CD4-positive, alpha-beta memory T cell (primary cell): ENCODE measurements around the gene IGF2. TPM values are rescaled to one million over a fixed set of nuclear protein-coding genes. Genes with fewer than 3 reads are reported as not detected.

Experiments used
- CTCF ChIA-PET: fragments of 350-600 bp; sonication (Branson Sonifier 250); formaldehyde crosslinking; loops from one replicate; lab custom pipeline; 2021; ENCODE audit warnings: inconsistent platforms; ENCODE audit not compliant: partially characterized antibody; lab: Charles Lee
- POLR2A ChIA-PET: fragments of 350-600 bp; sonication (Branson Sonifier 250); formaldehyde crosslinking; loops from one replicate; lab custom pipeline; 2021; ENCODE audit not compliant: partially characterized antibody; lab: Charles Lee
- DNase-seq, 5 donors: peaks; one replicate each; pipeline versions ENCODE4 v3.0.0 to v3.0.0-alpha.2; 2020 to 2022; ENCODE audit warnings: mixed read lengths in 1 of 5
- H3K27ac ChIP-seq: one replicate; pipeline ENCODE4 v1.7.0; 2013; ENCODE audit warnings: low read depth, low read length
- H3K27me3 ChIP-seq: 2 replicates; pipeline ENCODE4 v1.7.0; 2013; ENCODE audit warnings: mild to moderate bottlenecking, low read length, moderate library complexity; ENCODE audit not compliant: insufficient read depth
- H3K36me3 ChIP-seq: 2 replicates; pipeline ENCODE4 v1.7.0; 2013; ENCODE audit warnings: mild to moderate bottlenecking, low read length, moderate library complexity; ENCODE audit not compliant: insufficient read depth
- H3K4me1 ChIP-seq: 2 replicates; pipeline ENCODE4 v1.7.0; 2013; ENCODE audit warnings: mild to moderate bottlenecking, low read length, moderate library complexity; ENCODE audit not compliant: insufficient read depth
- H3K4me3 ChIP-seq, 2 donors: one replicate each; pipeline ENCODE4 v1.7.0; 2013; ENCODE audit warnings: low read length in 2 of 2, mild to moderate bottlenecking in 1 of 2
- H3K9me3 ChIP-seq, 2 donors: one replicate each; pipeline ENCODE4 v1.7.0; 2013; ENCODE audit warnings: low read length in 2 of 2, control low read depth in 1 of 2; ENCODE audit not compliant: control insufficient read depth in 1 of 2
- H3K27ac Mint-ChIP-seq, 7 donors: one replicate each; pipeline ENCODE4 v1.8.0; 2020 to 2021; ENCODE audit warnings: mixed read lengths in 7 of 7, mild to moderate bottlenecking in 6 of 7, inconsistent platforms in 3 of 7, moderate library complexity in 3 of 7
- H3K27me3 Mint-ChIP-seq, 2 donors: one replicate each; pipeline ENCODE4 v1.8.0; 2020 to 2021; ENCODE audit warnings: mixed read lengths in 2 of 2
- H3K36me3 Mint-ChIP-seq, 2 donors: one replicate each; pipeline ENCODE4 v1.8.0; 2020 to 2021; ENCODE audit warnings: mixed read lengths in 2 of 2, inconsistent platforms in 1 of 2, mild to moderate bottlenecking in 1 of 2
- H3K4me1 Mint-ChIP-seq, 4 donors: one replicate each; pipeline ENCODE4 v1.8.0; 2020 to 2021; ENCODE audit warnings: mixed read lengths in 4 of 4, mild to moderate bottlenecking in 1 of 4
- H3K4me3 Mint-ChIP-seq, 8 donors: one replicate each; pipeline ENCODE4 v1.8.0; 2020 to 2021; ENCODE audit warnings: mixed read lengths in 8 of 8, mild to moderate bottlenecking in 7 of 8, moderate library complexity in 6 of 8, inconsistent platforms in 3 of 8
- H3K9me3 Mint-ChIP-seq, 8 donors: one replicate each; pipeline ENCODE4 v1.8.0; 2020 to 2021; ENCODE audit warnings: mixed read lengths in 8 of 8, mild to moderate bottlenecking in 5 of 8, inconsistent platforms in 3 of 8, moderate library complexity in 1 of 8
- intact Hi-C: fragments of 100-400 bp; cut with micrococcal nuclease; formaldehyde crosslinking; loops from one replicate; pipeline ENCODE4 v1.15.1; 2023
- polyA plus RNA-seq, 2 donors: library from polyadenylated mRNA; unstranded; fragments of 300-500 nt; fragmentation: Illumina TruSeq; gene quantifications; one replicate each; pipeline ENCODE4 v1.2.3, GENCODE V29; 2021
- total RNA-seq, 2 experiments: library from RNA; stranded (reverse); gene quantifications; one replicate each; pipeline ENCODE4 v1.2.3, GENCODE V29; 2021

Gene IGF2
- total and polyA plus RNA-seq, 4 experiments from 2014 or later = not detected

DNA sequence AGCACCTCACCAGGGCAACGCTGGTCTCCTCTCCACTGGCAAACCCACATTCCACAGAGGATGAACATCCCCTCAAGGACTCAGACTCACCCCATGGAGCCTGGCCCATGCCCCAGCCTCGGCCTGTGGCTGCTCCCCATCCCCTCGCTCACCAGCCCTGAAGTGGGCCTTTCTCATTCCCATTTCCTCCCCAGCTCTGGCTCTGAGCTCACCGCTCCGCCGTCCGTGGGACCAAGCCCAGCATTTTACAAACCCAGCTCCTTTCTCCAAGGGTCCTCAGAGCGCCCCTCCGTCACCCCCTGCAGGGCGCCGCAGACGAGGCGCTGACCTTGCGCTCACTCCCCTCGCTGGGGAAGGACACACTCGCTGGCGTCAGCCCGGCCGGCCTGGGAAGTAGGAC lies 6.9 kb upstream of the IGF2 start:
- Histone ChIP-seq H3K27me3 (peaks cover 26% of the 10 kb centered on the region), H3K27ac (no peak overlapping the region), H3K36me3 (no peaks in the 10 kb centered on the region), H3K9me3 (no peaks in the 10 kb centered on the region), H3K4me1 (peaks cover 9% of the 10 kb centered on the region), H3K4me3 (no peak overlapping the region)
- H3K4me3 Mint-ChIP-seq = no peak overlapping the region
- DNase-seq = no peak
- no peak overlapping the region for H3K27ac Mint-ChIP-seq
- no peaks in the 10 kb centered on the region for H3K36me3 Mint-ChIP-seq
- peaks cover 39 to 64% of the 10 kb centered on the region in 2 donors for H3K27me3 Mint-ChIP-seq
- intact Hi-C loops = no loop called here
- CTCF ChIA-PET = interaction anchor here (1.4 kb wide), 1 partner anchor 493 kb away, joined by 6 read pairs; no protein-coding TSS in a partner anchor
- H3K9me3 Mint-ChIP-seq = peaks cover 0 to 6% (median 0%) of the 10 kb centered on the region in 8 donors
- peaks cover 1 to 10% (median 2%) of the 10 kb centered on the region in 4 donors for H3K4me1 Mint-ChIP-seq
- POLR2A ChIA-PET = no interaction called here

GRCh38 chr11:2144544-2145248 lies 5.5 kb upstream of the IGF2 start:
- peaks cover 0 to 10% (median 2%) of the 10 kb centered on the region in 4 donors for H3K4me1 Mint-ChIP-seq
- ChIA-PET CTCF (interaction anchor here (1.0 to 1.4 kb wide), 2 partner anchors 107 to 311 kb away, joined by 3 read pairs; no protein-coding TSS in a partner anchor), POLR2A (no interaction called here)
- intact Hi-C loops = no loop called here
- H3K27ac Mint-ChIP-seq = no peak overlapping the region
- Histone ChIP-seq H3K9me3 (no peaks in the 10 kb centered on the region), H3K27ac (no peak overlapping the region), H3K36me3 (no peaks in the 10 kb centered on the region), H3K4me3 (no peak overlapping the region), H3K27me3 (peaks cover 25% of the 10 kb centered on the region), H3K4me1 (peaks cover 14% of the 10 kb centered on the region)
- H3K36me3 Mint-ChIP-seq = no peaks in the 10 kb centered on the region
- DNase-seq = no peak
- peaks cover 41 to 54% of the 10 kb centered on the region in 2 donors for H3K27me3 Mint-ChIP-seq
- H3K4me3 Mint-ChIP-seq = peak overlapping the region in 1 of 8 donors; percentile 26
- peaks cover 0 to 6% (median 0%) of the 10 kb centered on the region in 8 donors for H3K9me3 Mint-ChIP-seq

DNA sequence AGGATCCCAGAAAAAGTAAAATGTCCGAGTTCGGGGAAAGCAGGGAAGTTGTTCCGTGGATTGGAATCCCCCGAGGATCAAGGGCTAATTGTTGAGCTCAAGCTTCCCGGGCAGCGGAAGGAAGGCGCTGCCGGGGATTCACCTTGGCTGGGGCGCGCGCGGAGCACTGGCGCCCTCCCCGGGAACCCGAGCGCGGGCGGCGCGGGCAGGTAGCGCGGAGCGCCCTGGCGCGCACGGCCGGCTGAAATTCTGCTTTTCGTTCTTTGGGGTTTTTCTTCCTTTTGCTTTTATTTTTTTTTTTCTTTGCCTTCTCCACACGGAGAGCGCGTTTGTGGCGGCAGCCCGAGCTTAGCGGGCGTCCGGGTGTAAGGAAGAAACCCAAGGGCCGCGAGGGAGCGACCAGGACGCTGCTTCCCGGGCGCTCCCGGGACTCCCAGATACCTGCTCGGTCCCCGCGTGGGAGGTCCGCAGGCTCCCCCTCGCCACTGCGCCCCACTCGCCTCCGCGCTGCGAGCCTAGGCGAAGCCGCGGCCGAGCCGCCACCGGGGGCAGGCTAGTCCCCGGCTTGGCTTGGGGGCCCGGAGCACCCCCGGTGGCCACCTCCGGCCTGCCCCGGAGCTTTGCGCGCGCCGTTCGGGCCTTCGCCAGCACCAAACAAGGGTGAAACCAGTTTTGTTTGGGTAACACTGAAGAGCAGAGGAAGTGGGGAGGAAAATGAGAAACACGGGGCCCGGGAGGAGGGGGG lies 4.8 kb upstream of the IGF2 start:
- DNase-seq = no peak
- Histone ChIP-seq H3K9me3 (no peaks in the 10 kb centered on the region), H3K4me1 (peaks cover 15% of the 10 kb centered on the region), H3K36me3 (no peaks in the 10 kb centered on the region), H3K27me3 (peaks cover 25% of the 10 kb centered on the region), H3K4me3 (no peak overlapping the region), H3K27ac (no peak overlapping the region)
- Mint-ChIP-seq H3K4me3 (peak overlapping the region in 4 of 8 donors; percentile 25 to 54 (median 40)), H3K9me3 (peaks cover 0 to 6% (median 0%) of the 10 kb centered on the region in 8 donors), H3K27ac (no peak overlapping the region), H3K27me3 (peaks cover 38 to 52% of the 10 kb centered on the region in 2 donors), H3K36me3 (no peaks in the 10 kb centered on the region), H3K4me1 (peaks cover 0 to 10% (median 2%) of the 10 kb centered on the region in 4 donors)
- ChIA-PET CTCF (interaction anchor here (0.6 to 1.4 kb wide), 2 partner anchors 104 to 106 kb away, joined by 3 to 4 read pairs; no protein-coding TSS in a partner anchor), POLR2A (no interaction called here)
- intact Hi-C loops = no loop called here

- Histone ChIP-seq H3K27ac (no peak overlapping the region), H3K4me1 (peaks cover 15% of the 10 kb centered on the region), H3K36me3 (no peaks in the 10 kb centered on the region), H3K4me3 (no peak overlapping the region), H3K9me3 (no peaks in the 10 kb centered on the region), H3K27me3 (peaks cover 25% of the 10 kb centered on the region)
- H3K4me1 Mint-ChIP-seq = peaks cover 0 to 11% (median 2%) of the 10 kb centered on the region in 4 donors
- peak overlapping the region in 4 of 8 donors; percentile 25 to 54 (median 40) for H3K4me3 Mint-ChIP-seq
- intact Hi-C loops = no loop called here
- no peaks in the 10 kb centered on the region for H3K36me3 Mint-ChIP-seq
- no peak overlapping the region for H3K27ac Mint-ChIP-seq
- ChIA-PET CTCF (interaction anchor here (0.6 to 1.4 kb wide), 2 partner anchors 104 to 106 kb away, joined by 3 to 4 read pairs; no protein-coding TSS in a partner anchor), POLR2A (no interaction called here)
- no peak for DNase-seq
- H3K27me3 Mint-ChIP-seq = peaks cover 38 to 49% of the 10 kb centered on the region in 2 donors
- peaks cover 0 to 6% (median 0%) of the 10 kb centered on the region in 8 donors for H3K9me3 Mint-ChIP-seq
These were observed 4.2 kb upstream of the IGF2 start for GRCh38 chr11:2143477-2143798.

DNA sequence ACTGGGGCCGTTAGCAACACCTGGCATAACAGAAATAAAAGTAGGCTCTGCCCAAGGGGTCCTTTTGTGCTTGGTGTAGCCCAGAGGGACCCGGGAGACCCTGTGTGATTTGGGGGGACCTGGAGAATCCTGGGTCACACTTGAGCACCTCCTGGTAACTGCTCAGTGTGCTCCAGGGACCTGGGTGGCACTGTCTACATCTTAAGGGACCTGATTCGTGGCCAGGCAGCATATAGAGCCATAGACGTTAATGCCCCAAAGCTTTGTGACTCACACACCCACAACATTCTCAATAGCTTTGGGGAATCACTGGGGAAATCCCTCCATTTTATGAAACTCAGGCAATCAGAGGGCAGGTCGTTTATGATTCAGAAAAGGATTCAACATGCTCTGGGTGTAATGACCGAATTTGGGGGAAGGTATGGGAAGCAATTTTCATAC lies 3.6 kb upstream of the IGF2 start:
- H3K36me3 Mint-ChIP-seq = no peaks in the 10 kb centered on the region
- CTCF ChIA-PET = no interaction called here
- no peaks in the 10 kb centered on the region for H3K36me3 ChIP-seq

GRCh38 chr11:2142300-2142759 lies 3.1 kb upstream of the IGF2 start:
- Histone ChIP-seq H3K4me1 (peaks cover 20% of the 10 kb centered on the region), H3K4me3 (no peak overlapping the region), H3K9me3 (no peaks in the 10 kb centered on the region), H3K27ac (no peak overlapping the region), H3K27me3 (peaks cover 25% of the 10 kb centered on the region), H3K36me3 (no peaks in the 10 kb centered on the region)
- ChIA-PET CTCF (interaction anchor here (1.0 kb wide), 2 partner anchors 9 to 10 kb away, joined by 3 to 4 read pairs; no protein-coding TSS in a partner anchor), POLR2A (no interaction called here)
- Mint-ChIP-seq H3K4me3 (peak overlapping the region in 1 of 8 donors; percentile 57), H3K27ac (no peak overlapping the region), H3K4me1 (peaks cover 0 to 14% (median 4%) of the 10 kb centered on the region in 4 donors), H3K9me3 (peaks cover 0 to 6% (median 0%) of the 10 kb centered on the region in 8 donors), H3K36me3 (no peaks in the 10 kb centered on the region), H3K27me3 (peaks cover 43 to 47% of the 10 kb centered on the region in 2 donors)
- DNase-seq = no peak
- intact Hi-C loops = no loop called here

More for the DNA sequence above, 3.6 kb upstream of the IGF2 start:
- peaks cover 0 to 14% (median 4%) of the 10 kb centered on the region in 4 donors for H3K4me1 Mint-ChIP-seq
- no peak overlapping the region for H3K27ac ChIP-seq
- peaks cover 40 to 47% of the 10 kb centered on the region in 2 donors for H3K27me3 Mint-ChIP-seq
- intact Hi-C loops = no loop called here
- peak overlapping the region in 1 of 8 donors; percentile 57 for H3K4me3 Mint-ChIP-seq
- POLR2A ChIA-PET = no interaction called here
- H3K4me3 ChIP-seq = no peak overlapping the region
- H3K4me1 ChIP-seq = peaks cover 16% of the 10 kb centered on the region
- H3K9me3 ChIP-seq = no peaks in the 10 kb centered on the region
- peaks cover 0 to 6% (median 0%) of the 10 kb centered on the region in 8 donors for H3K9me3 Mint-ChIP-seq
- no peak overlapping the region for H3K27ac Mint-ChIP-seq
- peaks cover 25% of the 10 kb centered on the region for H3K27me3 ChIP-seq
- DNase-seq = no peak
